Fibroblast of pulmonary artery (primary cell): Measurements from ENCODE around the gene KRTAP29-1.

Experiments used
- DNase-seq: peaks from one replicate; pipeline ENCODE4 v3.0.0-alpha.2; 2010; ENCODE audit warnings: low read depth
- H3K4me3 ChIP-seq: replicated peaks from 2 replicates; pipeline ENCODE4 v1.5.1; 2011; ENCODE audit warnings: low read depth, mild to moderate bottlenecking, control low read depth, low read length, moderate library complexity
- CTCF ChIP-seq: IDR thresholded peaks from 2 replicates; pipeline ENCODE4 v1.5.1; 2011; ENCODE audit warnings: mild to moderate bottlenecking, control low read depth, low read length, inconsistent platforms; ENCODE audit errors: missing control alignments

KRTAP29-1 gene

GRCh38 chr17:41298458-41299135 lies 4.1 kb downstream of the KRTAP29-1 start:
- no peak for DNase-seq
- TF ChIP-seq CTCF, result no peak
- H3K4me3 ChIP-seq, result no peak overlapping the region

GRCh38 chr17:41296846-41297245 lies 5.8 kb downstream of the KRTAP29-1 start:
- H3K4me3 ChIP-seq, result no peak overlapping the region
- no peak for DNase-seq
- no peak for TF ChIP-seq CTCF

- DNase-seq, result no peak
- TF ChIP-seq CTCF, result no peak
- H3K4me3 ChIP-seq, result no peak overlapping the region
These were observed 8.6 kb downstream of the KRTAP29-1 start for GRCh38 chr17:41294016-41294415.

- no peak for TF ChIP-seq CTCF
- no peak overlapping the region for H3K4me3 ChIP-seq
- no peak for DNase-seq
These were observed 15.6 kb downstream of the KRTAP29-1 start for GRCh38 chr17:41287050-41287449.

- TF ChIP-seq CTCF, result no peak
- no peak for DNase-seq
- H3K4me3 ChIP-seq, result no peak overlapping the region
These were observed 18.1 kb downstream of the KRTAP29-1 start for GRCh38 chr17:41284546-41284945.

- no peak for TF ChIP-seq CTCF
- DNase-seq, result no peak
- H3K4me3 ChIP-seq, result no peak overlapping the region
These were observed 18.6 kb downstream of the KRTAP29-1 start for GRCh38 chr17:41284043-41284442.
